Measurements from ENCODE around the gene DIS3. TPM values are rescaled to one million over a fixed set of nuclear protein-coding genes. Genes with fewer than 3 reads are reported as not detected.

The DIS3 gene
- total and polyA plus RNA-seq, 2 of the 13 experiments (the other 11 are each of a cell fraction or from before 2014, with no cell fraction given): 13.2 to 35.0 TPM

GRCh38 chr13:72820156-72820897 lies 38.6 kb upstream of the DIS3 start (continued):
- no peak for TF ChIP-seq ZNF547 (CRISPR knock-in tag; IDR thresholded peaks at IDR 0.05)

- Histone ChIP-seq H3K36me3 (replicated peaks in 1 of 2; ENCODE audit: control insufficient read depth in 1 of 2, insufficient read depth in 2 of 2, low read length in 2 of 2) (no peaks in the 10 kb centered on the region; a peak in 1 of 5 replicates), H3K4me2 (ENCODE audit: low read depth, low read length) (no peak overlapping the region), H3K79me2 (ENCODE audit: insufficient read depth, low read length) (no peaks in the 10 kb centered on the region), H3K27ac (ENCODE audit: extremely low read length, insufficient read depth, low read length) (no peak overlapping the region), H2AFZ (ENCODE audit: low read length) (no peak overlapping the region), H3K27me3 (ENCODE audit: control insufficient read depth in 1 of 2, insufficient read depth in 2 of 2, low read length in 2 of 2) (no peaks in the 10 kb centered on the region), H4K20me1 (ENCODE audit: insufficient read depth, low read length) (no peaks in the 10 kb centered on the region), H3K4me3 (replicated peaks in 1 of 3; ENCODE audit: insufficient read depth in 1 of 3, low read depth in 2 of 3, low read length in 3 of 3) (no peak overlapping the region), H3K9ac (ENCODE audit: insufficient read depth, low read depth, low read length) (no peak overlapping the region), H3K9me3 (ENCODE audit: low read length) (no peaks in the 10 kb centered on the region), H3K4me1 (ENCODE audit: insufficient read depth, low read length) (peaks cover 8% of the 10 kb centered on the region; the same call in 1 of the 2 replicates)
- no TSS peak for BruUV-seq (replicated peaks)
- DNase-seq (ENCODE audit: low spot score) (peak; percentile 9), ATAC-seq (no peak), FAIRE-seq (no peak)
- in situ Hi-C loops (cut with HindIII; ENCODE audit: extremely low pct_ligation_motif_present, low pct_unique_long_range_greater_than_20kb) (no loop called here), intact Hi-C loops (cut with micrococcal nuclease; ENCODE audit: unreplicated experiment) (loop anchor here (1.0 kb wide), 1 partner anchor 899 kb away; no protein-coding TSS in a partner anchor)
- ChIA-PET POLR2A (no interaction called here), CTCF (ENCODE audit: low intra/inter-chr PET ratio, low total read pairs) (interaction anchor here (1.1 kb wide), 1 partner anchor 899 kb away, joined by 3 read pairs; no protein-coding TSS in a partner anchor)
- 61% methylated on average over 1 of the region's 1 CpG for WGBS (ENCODE audit: low lambda C conversion rate)
- TF ChIP-seq MEIS2 (CRISPR knock-in tag; IDR thresholded peaks at IDR 0.05): no peak
- TF ChIP-seq ZNF362 (CRISPR knock-in tag; IDR thresholded peaks at IDR 0.05; ENCODE audit: borderline replicate concordance): peak; percentile 43; the same call in 1 of the 2 replicates
- TF ChIP-seq TOE1 (CRISPR knock-in tag; IDR thresholded peaks at IDR 0.05): no peak
- no peak for TF ChIP-seq ZNF282 (IDR thresholded peaks at IDR 0.05; ENCODE audit: partially characterized antibody)
- TF ChIP-seq NBN (conservative IDR thresholded peaks at IDR 0.05): no peak
- no peak for TF ChIP-seq DNMT3B (CRISPR knock-in tag; conservative IDR thresholded peaks at IDR 0.05)
Observed at GRCh38 chr13:72808917-72809500, 27.3 kb upstream of the DIS3 start.

Data from HepG2 (cell line).